HepG2 (cell line): ENCODE data around the gene PRKCZ. TPM values are rescaled to one million over a fixed set of nuclear protein-coding genes. Genes with fewer than 3 reads are reported as not detected.

Experiments used
- GABPA ChIP-seq, 2 experiments: IDR thresholded peaks; 2 replicates each; pipeline ENCODE4 v1.6.1; 2011 to 2016; ENCODE audit warnings: low read depth in 2 of 2, low read length in 1 of 2, missing biosample characterization in 1 of 2, missing genetic modification characterization in 1 of 2
- HOXA9 ChIP-seq: sonication (generic); formaldehyde crosslinking; IDR thresholded peaks from 2 replicates; pipeline ENCODE4 v1.8.1; 2022; ENCODE audit warnings: missing genetic modification reagents, mild to moderate bottlenecking, moderate library complexity, borderline replicate concordance
- MLLT10 ChIP-seq: sonication (generic); formaldehyde crosslinking; IDR thresholded peaks from 2 replicates; pipeline ENCODE4 v1.4.0; 2020; ENCODE audit warnings: missing genetic modification reagents
- MYNN ChIP-seq: sonication (generic); formaldehyde crosslinking; IDR thresholded peaks from 2 replicates; pipeline ENCODE4 v1.4.0; 2020; ENCODE audit warnings: mild to moderate bottlenecking, low read depth, missing genetic modification reagents
- NCOA5 ChIP-seq: sonication (generic); formaldehyde crosslinking; IDR thresholded peaks from 2 replicates; pipeline ENCODE4 v1.4.0; 2020; ENCODE audit warnings: missing genetic modification reagents
- NFE2 ChIP-seq: sonication (generic); formaldehyde crosslinking; IDR thresholded peaks from 2 replicates; pipeline ENCODE4 v1.4.0; 2020; ENCODE audit warnings: missing genetic modification reagents
- SOX6 ChIP-seq, 2 experiments: fragments of 450-650 bp in 1 of 2; sonication (generic) in 1 of 2; formaldehyde crosslinking in 1 of 2; IDR thresholded peaks; 2 replicates each; pipeline versions ENCODE4 v1.4.0 to v1.6.1; 2017 to 2020; ENCODE audit warnings: antibody characterized with exemption in 1 of 2, mild to moderate bottlenecking in 1 of 2, missing genetic modification reagents in 1 of 2
- ZBTB21 ChIP-seq: sonication (generic); formaldehyde crosslinking; IDR thresholded peaks from 2 replicates; pipeline ENCODE4 v1.4.0; 2020; ENCODE audit warnings: missing genetic modification reagents
- ZC3H13 ChIP-seq: sonication (generic); formaldehyde crosslinking; IDR thresholded peaks from 2 replicates; pipeline ENCODE4 v1.8.1; 2023; ENCODE audit warnings: mild to moderate bottlenecking, missing genetic modification reagents, moderate library complexity
- ZNF30 ChIP-seq: sonication (generic); formaldehyde crosslinking; IDR thresholded peaks from 2 replicates; pipeline ENCODE4 v1.5.0; 2020; ENCODE audit warnings: mild to moderate bottlenecking, missing genetic modification reagents
- polyA plus RNA-seq, 8 experiments: library from polyadenylated mRNA; depleted of rRNA in 3 of 8; stranded (reverse) in 7 of 8; unstranded in 1 of 8; fragments of >200 nt; fragmentation: Illumina TruSeq in 4 of 8; extraction: Trizol in 4 of 8; gene quantifications; 2 replicates each; pipeline versions ENCODE4 v1.2.1 to v1.2.3, GENCODE V29; 2011 to 2016; ENCODE audit warnings: low read depth in 4 of 8, missing spikeins in 1 of 8, mixed read lengths in 1 of 8; ENCODE audit not compliant: insufficient read depth in 1 of 8
- total RNA-seq, 5 experiments: library from RNA; depleted of rRNA; stranded (reverse); fragments of >200 nt; fragmentation: Illumina TruSeq; extraction: Trizol; gene quantifications; 2 replicates each; pipeline ENCODE4 v1.2.3, GENCODE V29; 2016; ENCODE audit warnings: low read depth in 1 of 5
- TF ChIP-seq, protein P1 (sequence below): sonication (generic); formaldehyde crosslinking; IDR thresholded peaks from 2 replicates; pipeline ENCODE4 v1.9.0; 2021; ENCODE audit warnings: missing genetic modification reagents, borderline replicate concordance
- TF ChIP-seq, protein P2 (sequence below): sonication (generic); formaldehyde crosslinking; IDR thresholded peaks from 2 replicates; pipeline ENCODE4 v1.4.0; 2020; ENCODE audit warnings: mild to moderate bottlenecking, missing genetic modification reagents
- TF ChIP-seq, protein P3 (sequence below): IDR thresholded peaks from 2 replicates; pipeline ENCODE4 v1.6.1; 2012; ENCODE audit warnings: low read length, improper control_type of control experiment
- TF ChIP-seq, protein P4 (sequence below): sonication (generic); formaldehyde crosslinking; IDR thresholded peaks from 2 replicates; pipeline ENCODE4 v1.4.0; 2020; ENCODE audit warnings: mild to moderate bottlenecking, missing genetic modification reagents, borderline replicate concordance

The PRKCZ gene
- total and polyA plus RNA-seq, 2 of the 13 experiments (the other 11 are each of a cell fraction or from before 2014, with no cell fraction given): 34.7 to 85.2 TPM

DNA sequence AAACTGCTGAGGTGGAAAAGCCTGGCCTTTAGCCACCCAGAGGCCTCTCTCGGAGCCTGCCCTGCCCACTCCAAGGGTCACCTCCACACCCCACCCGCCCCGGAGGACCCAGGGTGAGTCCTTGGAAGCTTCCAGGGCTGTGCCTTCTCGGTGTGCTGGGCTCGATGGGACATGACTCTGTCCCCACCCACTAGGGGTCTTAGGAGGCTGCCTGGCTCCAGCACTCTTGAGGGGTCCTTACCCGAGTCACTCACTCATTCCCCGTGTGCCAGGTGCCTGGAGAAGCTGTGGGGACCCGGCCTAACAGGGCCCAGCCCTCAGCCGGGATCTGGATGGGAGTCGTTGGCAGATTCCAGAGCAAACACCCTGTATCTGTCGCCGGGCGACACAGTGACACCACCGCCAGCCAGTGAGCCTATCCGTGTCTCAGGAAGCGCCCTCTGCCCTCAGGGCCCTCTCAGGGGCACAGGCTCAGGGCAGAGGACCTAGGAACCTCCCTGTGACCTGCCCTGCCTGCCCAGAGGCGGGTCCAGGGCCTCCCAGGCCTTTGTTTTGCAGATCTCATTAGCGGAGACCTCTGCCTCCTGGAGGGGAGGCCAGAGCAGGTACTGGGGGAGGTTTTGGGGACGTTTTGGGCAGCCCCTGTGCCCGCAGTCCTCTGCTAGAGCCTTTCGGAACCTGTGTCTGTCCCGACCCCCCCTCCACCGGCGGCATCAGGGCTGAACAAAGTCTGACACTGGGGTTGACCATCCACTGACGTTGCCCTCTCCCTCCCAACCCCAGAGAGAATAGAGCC, 3.1 kb upstream of the PRKCZ start (continued):
- TF ChIP-seq, protein P1, sequence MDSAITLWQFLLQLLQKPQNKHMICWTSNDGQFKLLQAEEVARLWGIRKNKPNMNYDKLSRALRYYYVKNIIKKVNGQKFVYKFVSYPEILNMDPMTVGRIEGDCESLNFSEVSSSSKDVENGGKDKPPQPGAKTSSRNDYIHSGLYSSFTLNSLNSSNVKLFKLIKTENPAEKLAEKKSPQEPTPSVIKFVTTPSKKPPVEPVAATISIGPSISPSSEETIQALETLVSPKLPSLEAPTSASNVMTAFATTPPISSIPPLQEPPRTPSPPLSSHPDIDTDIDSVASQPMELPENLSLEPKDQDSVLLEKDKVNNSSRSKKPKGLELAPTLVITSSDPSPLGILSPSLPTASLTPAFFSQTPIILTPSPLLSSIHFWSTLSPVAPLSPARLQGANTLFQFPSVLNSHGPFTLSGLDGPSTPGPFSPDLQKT: no peak
- TF ChIP-seq NFE2 (CRISPR knock-in tag) (no peak), MLLT10 (CRISPR knock-in tag) (no peak), GABPA (IDR thresholded peaks at IDR 0.05; ENCODE audit: low read depth, low read length) (no peak), GABPA (CRISPR knock-in tag; IDR thresholded peaks at IDR 0.05; ENCODE audit: low read depth) (no peak), ZBTB21 (no peak), ZC3H13 (CRISPR knock-in tag) (no peak), NCOA5 (CRISPR knock-in tag) (no peak), HOXA9 (CRISPR knock-in tag) (no peak), MYNN (CRISPR knock-in tag) (no peak), SOX6 (IDR thresholded peaks at IDR 0.05) (no peak), SOX6 (CRISPR knock-in tag; IDR thresholded peaks at IDR 0.05) (peak; percentile 89), ZNF30 (CRISPR knock-in tag) (no peak)
- TF ChIP-seq, protein P2, sequence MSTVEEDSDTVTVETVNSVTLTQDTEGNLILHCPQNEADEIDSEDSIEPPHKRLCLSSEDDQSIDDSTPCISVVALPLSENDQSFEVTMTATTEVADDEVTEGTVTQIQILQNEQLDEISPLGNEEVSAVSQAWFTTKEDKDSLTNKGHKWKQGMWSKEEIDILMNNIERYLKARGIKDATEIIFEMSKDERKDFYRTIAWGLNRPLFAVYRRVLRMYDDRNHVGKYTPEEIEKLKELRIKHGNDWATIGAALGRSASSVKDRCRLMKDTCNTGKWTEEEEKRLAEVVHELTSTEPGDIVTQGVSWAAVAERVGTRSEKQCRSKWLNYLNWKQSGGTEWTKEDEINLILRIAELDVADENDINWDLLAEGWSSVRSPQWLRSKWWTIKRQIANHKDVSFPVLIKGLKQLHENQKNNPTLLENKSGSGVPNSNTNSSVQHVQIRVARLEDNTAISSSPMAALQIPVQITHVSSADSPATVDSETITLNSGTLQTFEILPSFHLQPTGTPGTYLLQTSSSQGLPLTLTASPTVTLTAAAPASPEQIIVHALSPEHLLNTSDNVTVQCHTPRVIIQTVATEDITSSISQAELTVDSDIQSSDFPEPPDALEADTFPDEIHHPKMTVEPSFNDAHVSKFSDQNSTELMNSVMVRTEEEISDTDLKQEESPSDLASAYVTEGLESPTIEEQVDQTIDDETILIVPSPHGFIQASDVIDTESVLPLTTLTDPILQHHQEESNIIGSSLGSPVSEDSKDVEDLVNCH (CRISPR knock-in tag): no peak
- TF ChIP-seq, protein P3, sequence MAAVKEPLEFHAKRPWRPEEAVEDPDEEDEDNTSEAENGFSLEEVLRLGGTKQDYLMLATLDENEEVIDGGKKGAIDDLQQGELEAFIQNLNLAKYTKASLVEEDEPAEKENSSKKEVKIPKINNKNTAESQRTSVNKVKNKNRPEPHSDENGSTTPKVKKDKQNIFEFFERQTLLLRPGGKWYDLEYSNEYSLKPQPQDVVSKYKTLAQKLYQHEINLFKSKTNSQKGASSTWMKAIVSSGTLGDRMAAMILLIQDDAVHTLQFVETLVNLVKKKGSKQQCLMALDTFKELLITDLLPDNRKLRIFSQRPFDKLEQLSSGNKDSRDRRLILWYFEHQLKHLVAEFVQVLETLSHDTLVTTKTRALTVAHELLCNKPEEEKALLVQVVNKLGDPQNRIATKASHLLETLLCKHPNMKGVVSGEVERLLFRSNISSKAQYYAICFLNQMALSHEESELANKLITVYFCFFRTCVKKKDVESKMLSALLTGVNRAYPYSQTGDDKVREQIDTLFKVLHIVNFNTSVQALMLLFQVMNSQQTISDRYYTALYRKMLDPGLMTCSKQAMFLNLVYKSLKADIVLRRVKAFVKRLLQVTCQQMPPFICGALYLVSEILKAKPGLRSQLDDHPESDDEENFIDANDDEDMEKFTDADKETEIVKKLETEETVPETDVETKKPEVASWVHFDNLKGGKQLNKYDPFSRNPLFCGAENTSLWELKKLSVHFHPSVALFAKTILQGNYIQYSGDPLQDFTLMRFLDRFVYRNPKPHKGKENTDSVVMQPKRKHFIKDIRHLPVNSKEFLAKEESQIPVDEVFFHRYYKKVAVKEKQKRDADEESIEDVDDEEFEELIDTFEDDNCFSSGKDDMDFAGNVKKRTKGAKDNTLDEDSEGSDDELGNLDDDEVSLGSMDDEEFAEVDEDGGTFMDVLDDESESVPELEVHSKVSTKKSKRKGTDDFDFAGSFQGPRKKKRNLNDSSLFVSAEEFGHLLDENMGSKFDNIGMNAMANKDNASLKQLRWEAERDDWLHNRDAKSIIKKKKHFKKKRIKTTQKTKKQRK: no peak
- TF ChIP-seq, protein P4, sequence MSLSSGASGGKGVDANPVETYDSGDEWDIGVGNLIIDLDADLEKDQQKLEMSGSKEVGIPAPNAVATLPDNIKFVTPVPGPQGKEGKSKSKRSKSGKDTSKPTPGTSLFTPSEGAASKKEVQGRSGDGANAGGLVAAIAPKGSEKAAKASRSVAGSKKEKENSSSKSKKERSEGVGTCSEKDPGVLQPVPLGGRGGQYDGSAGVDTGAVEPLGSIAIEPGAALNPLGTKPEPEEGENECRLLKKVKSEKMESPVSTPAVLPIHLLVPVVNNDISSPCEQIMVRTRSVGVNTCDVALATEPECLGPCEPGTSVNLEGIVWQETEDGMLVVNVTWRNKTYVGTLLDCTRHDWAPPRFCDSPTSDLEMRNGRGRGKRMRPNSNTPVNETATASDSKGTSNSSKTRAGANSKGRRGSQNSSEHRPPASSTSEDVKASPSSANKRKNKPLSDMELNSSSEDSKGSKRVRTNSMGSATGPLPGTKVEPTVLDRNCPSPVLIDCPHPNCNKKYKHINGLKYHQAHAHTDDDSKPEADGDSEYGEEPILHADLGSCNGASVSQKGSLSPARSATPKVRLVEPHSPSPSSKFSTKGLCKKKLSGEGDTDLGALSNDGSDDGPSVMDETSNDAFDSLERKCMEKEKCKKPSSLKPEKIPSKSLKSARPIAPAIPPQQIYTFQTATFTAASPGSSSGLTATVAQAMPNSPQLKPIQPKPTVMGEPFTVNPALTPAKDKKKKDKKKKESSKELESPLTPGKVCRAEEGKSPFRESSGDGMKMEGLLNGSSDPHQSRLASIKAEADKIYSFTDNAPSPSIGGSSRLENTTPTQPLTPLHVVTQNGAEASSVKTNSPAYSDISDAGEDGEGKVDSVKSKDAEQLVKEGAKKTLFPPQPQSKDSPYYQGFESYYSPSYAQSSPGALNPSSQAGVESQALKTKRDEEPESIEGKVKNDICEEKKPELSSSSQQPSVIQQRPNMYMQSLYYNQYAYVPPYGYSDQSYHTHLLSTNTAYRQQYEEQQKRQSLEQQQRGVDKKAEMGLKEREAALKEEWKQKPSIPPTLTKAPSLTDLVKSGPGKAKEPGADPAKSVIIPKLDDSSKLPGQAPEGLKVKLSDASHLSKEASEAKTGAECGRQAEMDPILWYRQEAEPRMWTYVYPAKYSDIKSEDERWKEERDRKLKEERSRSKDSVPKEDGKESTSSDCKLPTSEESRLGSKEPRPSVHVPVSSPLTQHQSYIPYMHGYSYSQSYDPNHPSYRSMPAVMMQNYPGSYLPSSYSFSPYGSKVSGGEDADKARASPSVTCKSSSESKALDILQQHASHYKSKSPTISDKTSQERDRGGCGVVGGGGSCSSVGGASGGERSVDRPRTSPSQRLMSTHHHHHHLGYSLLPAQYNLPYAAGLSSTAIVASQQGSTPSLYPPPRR (CRISPR knock-in tag): 0 out of 2 replicates have a peak, but pooled peaks have one; percentile 38
